NCI-H2196 (cell line): ENCODE results near the gene NMNAT2.
A peak's percentile ranks its signal among the peaks of the same experiment; 100 is the strongest.
"Not testable (repeated sequence)": the region's sequence is repeated elsewhere in the genome, so short reads cannot be mapped to it uniquely, and the experiment has no call there.

ENCODE experiments used
- DNase-seq: peaks from one replicate; lab custom pipeline; 2025; ENCODE audit not compliant: unreplicated experiment; lab: John Stamatoyannopoulos, UW

The NMNAT2 gene

DNA sequence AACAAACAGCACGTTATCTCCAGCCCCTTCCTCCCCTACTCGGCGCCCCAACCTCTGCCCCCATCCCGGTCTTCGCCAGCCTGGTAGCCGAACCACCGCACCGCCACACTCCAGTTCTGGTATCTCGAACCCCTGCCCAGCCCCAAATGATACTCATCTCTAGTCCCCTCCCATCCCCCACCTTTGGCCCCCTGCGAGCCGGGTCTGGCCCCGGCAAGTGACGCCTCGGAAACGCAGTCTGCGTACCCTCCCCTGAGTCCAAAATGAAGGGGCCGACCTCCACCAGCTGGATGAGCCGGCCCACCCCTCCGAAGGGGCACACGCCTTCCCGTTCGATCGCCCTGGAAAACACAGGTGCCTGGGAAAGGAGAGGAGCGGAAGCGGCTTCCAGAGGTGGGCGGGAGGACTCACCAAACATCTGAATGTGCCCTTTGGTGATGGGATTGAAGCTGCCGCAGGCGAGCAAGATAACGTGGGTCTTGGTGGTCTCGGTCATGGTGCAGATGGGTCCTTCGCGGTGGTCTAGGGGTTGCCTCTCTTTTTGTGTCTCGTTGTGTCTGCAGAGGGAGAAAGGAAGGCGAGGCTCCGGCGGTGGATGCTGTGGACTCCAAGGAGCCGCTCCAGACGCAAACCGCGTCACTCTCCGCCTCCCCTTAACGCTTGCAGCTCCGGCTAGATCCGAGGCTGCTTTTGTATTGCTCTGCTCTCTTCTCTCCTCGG is at the start of gene NMNAT2:
Gene NMNAT2 (minus strand): TSS at position 609 of the 720 bp plus-strand sequence. CDS start 113 bp downstream, at position 496.
- peak; percentile 11 for DNase-seq

DNA sequence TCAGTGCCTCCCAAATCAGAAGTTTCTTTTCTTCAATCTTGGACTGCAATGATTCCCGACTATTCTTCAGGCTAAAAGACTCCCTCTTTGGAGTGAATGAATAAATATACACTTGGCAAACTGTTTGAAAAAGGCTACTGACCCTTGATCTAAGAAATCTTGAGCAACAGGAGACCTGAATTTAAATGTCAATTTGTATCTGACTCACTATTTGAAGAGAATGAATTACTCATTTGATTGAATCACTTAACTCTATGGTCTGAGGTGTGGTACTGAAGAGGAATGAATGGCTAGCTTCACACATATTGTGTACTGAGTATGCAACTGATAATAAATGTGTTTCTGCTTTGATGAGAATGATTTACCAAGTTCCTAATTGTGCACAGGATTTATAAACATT is 49.5 kb upstream of the NMNAT2 start:
- no peak for DNase-seq

DNA sequence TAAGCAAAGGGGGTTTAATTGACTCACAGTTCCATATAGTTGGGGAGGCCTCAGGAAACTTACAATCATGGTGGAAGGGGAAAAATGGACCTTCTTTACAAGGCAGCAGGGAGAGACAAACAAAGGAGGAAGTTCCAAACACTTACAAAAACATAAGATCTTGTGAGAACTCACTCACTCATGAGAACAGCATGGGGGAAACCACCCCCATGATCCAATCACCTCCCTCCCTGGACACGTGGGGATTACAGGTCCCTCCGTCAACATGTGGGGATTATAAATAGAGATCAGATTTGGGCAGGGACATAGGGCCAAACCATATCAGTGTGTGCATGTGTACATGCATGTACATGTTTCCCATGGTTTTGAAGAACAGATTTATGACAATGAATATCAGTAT is 48.6 kb upstream of the NMNAT2 start:
- no peak for DNase-seq

DNA sequence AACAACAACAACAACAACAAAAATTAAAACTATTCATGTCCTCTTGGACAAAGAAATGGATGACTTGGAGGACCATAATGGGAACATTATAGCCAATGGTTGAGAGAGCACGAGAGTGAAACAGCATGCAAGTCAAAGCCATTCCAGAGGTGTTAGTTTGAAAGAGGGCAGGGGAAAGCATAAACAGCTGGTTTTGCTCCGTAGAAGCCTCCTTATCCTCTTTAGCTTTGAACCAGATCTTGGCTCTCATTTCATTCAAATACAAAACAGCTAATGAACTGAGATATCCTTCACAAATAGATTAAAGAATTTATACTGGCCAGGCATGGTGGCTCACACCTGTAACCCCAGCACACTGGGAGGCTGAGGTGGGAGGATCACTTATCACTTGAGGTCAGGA is 45.4 kb upstream of the NMNAT2 start:
- no peak for DNase-seq

DNA sequence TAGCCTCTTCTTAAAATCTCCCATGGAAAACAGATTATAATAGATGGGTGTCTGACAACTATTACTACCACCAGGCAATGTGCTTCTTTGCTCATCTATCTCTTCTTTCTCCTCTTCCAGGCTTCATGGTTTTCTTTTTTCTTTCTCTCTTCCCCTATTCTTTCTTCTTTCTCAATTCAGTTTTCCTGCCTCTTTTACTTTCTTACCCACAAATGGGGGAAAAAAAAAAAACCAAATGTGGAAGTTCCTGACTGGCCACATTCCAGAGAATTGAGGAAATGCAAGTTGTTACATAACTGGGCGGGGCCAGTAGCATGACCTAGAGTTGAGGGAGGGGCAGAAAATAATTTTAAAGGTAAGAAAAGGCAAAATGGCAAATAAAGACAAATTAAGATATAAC is 43.2 kb upstream of the NMNAT2 start:
- DNase-seq: no peak

DNA sequence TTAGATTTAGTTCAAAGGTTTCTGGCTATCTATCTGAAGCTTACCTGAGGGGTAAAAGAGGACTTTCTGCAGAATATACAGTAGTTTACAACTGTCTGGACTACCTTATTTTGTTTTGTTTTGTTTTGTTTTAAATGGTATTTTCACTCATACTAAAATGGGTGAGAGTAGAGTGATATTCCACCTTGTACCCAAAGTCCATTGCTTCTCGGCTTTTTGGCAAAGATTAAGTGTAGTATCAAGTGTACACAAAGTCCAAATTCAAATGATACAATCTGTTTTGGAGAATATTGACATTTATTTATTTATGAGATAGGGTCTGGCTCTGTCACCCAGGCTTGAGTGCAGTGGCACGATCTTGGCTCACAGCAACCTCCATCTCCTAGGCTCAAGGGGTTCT is 42.4 kb upstream of the NMNAT2 start:
- DNase-seq: no peak

DNA sequence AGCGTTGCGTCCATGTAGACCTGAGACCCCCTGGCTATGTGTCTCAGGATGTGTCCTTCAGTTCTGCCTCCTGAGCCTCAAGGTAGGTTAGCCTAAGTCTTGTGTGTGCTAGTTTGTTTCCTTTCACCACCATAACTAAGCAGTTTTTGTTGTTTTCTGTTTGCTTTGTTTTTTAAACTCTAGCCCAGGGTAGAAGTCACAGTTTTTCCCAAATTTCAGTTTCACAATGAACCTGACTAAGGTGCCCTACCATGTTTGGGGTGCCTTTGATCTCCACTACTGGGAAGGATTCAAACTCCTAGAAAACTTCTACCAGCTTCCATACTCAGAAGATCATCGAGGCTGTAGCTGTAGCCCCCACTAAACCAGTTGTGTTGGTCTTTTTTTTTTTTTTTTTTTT is 39.3 kb upstream of the NMNAT2 start:
- no peak for DNase-seq

DNA sequence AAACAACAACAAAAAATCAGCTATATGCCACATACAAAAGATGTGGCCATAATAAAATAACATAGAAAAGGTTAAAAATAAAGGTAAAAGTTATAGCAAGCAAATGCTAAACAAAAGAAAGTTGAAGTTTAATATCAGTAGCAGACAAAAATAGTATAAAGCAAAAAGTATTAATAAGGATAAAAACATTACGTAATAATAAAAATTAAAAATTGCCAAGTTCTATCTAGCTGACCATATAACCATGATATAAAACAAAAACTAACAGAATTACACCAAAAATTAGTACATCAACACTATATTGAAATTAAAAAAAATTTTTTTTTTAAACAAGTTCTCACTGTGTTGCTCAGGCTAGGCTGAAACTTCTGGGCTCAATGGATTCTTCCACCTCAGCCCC is 38.6 kb upstream of the NMNAT2 start:
- DNase-seq: no peak

DNA sequence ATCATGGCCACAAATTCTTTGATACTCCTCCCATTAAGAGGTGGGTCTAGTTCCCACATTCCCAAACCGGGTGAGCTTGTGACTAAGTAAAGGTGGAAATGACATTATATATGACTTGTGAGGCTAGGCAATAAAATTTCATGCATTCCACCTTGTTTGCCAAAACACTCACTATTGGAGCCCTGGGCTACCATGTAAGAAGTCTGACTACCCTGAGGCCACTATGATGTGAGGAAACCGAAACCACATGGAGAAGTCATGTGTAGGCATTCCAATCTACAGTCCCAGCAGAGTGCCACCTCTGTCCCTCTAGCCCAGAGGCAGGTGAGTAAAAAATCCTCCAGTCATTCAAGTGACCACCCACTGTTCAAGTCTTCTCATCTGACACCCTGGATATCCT is 36.2 kb upstream of the NMNAT2 start:
- no peak for DNase-seq

DNA sequence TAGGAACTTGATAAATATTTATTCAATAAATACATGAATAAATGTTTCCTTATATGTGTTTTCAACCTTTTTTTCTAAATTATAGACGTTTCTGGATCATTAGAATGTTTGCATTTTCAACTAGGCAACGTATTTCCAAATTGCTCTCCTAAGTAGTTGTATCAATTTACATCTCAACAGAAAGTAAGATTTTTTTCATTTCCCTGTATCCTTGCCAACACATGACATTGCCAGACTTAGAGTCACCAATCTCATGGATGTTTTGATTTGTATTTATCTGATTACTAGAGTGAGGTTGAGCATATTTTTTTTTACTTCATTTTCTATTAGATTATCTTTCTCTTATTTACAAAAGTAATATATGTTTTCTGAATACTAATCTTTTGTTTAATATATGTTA is 31.9 kb upstream of the NMNAT2 start:
- peak; percentile 34 for DNase-seq

DNA sequence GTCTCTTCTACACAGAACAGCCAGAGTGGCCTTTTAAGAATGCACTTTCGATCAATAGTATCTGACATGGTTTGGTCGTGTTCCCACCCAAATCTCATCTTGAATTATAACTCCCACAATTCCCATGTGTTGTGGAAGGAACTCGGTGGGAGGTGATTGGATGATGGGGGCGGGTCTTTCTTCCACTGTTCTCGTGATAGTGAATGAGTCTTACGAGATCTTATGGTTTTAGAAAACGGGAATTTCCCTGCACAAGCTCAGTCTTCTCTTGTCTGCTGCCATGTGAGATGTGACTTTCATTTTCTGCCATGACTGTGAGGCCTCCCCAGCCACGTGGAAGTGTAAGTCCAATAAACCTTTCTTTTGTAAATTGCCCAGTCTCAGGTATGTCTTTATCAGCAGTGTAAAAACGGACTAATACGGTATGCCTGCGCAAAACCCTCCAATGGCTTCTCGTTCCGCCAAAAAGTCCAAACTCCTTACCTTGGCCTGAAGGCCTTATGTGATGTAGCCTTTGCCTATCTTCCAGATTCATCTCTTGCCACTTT is 31.1 kb upstream of the NMNAT2 start:
- DNase-seq: no peak

DNA sequence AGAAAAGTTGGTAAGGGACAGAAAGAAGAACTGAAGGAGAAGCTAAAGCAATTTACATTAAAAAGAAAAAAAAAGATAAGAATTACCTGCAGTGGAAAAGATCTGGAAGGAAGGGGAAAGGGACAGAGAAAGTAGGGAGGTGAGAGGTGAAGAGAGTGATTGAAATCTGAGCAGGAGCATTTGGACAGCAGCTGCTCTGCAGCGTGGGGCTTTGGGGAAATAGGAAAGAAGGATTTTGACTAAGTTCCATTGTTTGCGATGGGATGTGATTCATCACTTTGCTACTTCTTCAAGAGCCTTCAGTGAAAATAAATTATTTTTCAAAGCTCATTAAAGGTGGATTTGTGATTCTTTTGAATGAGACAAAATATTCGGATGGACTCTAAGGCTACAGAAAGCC is 26.1 kb upstream of the NMNAT2 start:
- no peak for DNase-seq

DNA sequence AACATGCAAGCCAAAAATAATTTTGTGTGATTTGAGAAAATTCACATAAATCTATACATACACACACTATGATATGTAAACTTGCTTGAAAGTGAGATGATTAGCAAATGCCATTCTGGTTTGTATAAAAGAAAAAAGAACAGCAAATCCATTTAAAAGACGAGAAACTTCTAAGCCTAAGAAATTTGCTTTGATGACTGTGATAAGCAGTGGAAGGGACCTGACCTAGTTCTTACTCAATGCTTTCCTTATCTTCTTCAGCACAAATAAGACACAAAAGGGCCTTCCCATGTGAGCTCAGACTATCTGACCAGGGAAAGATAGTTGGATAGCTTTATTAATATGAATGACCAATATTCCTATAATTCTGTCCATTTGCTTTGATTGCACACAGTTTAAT is 25.3 kb upstream of the NMNAT2 start:
- no peak for DNase-seq

DNA sequence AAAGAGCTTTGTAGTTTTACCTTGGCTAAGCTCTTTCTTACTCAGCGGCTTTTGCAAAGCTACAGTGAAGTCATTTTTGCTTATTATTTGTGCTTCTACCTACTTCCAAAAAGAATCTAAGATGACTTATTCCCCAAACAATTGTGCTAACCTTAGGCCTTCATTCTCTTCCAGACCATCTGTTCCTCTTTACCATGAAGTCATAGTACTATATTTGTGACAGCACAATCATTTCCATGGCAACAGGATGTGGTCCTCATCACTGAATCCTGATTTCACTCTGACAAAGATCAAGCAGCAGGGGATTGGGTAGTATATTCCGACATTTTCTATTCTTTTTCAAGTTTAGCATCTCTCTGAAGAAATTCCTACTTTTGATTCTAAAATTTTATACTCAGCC is 24.8 kb upstream of the NMNAT2 start:
- no peak for DNase-seq

DNA sequence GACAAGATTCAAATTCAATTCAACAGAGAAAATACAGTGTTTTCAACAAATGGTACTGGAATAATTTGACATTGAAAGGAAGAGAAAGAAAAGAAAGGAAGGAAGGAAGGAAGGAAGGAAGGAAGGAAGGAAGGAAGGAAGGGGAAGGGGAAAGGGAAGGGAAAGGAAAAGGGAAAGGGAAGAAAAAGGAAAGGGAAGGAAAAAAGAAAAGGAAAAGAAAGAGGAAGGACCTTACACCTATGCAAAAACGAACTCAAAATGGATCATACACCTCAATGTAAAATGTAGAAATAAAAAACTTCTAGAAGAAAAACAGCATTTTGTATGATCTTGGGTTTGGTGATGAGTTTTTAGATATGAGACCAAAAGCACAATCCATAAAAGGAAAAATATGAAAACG is 19.9 kb upstream of the NMNAT2 start:
- DNase-seq: no peak

DNA sequence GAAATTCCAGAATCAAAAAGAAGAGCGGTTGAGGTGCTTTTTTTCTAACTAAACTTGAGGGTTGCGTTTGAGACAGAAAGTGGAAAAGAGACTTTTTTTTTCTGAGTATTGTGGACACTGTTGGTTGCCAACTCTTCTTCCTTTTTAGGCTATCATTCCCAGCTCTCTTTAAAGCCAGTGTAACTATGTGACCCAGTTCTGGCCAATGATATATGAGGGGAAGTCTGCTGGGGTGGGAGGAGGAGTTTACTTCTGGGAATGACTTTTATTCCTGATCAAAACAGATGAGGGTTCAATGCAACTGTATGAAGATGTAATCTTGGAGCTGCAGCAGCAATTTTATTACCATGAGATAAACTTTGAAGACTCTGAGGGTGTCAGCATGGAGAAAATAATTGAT is 17.3 kb upstream of the NMNAT2 start:
- DNase-seq: no peak

DNA sequence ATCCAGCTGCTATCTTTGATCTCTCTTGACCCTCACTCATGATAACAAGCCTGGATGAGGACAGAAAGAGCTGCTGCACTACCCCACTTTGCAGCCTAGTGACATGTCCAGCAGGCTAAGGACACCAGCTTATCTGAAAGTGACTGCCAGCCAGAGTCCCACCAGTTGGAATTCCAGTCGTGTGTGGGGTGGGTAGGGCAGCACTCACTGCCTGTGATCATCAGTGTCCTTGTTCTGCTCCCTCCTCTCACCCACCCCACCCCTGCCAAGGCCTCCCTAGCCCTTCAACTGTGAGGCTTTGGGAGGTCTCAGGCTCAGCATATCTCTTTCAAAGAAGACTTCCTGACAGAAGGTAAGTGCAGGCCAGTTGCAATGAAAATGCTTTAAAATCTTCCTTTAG is 15.5 kb upstream of the NMNAT2 start:
- no peak for DNase-seq

DNA sequence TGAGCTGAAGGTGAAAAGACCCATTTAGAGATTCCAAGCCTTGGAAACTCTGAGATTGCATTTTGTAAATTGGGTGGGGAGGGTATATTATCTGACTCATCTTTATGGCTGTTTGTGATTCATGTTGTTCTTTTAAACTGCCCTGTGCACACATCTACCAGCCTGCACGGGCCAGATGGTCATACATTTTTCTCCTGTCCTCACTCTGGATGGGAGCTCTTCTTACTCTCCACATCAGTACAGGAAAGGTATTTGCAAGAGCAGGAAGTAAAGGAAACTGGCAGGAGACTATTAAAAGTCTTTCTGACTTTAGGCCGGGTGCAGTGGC is 14.3 kb upstream of the NMNAT2 start:
- no peak for DNase-seq

DNA sequence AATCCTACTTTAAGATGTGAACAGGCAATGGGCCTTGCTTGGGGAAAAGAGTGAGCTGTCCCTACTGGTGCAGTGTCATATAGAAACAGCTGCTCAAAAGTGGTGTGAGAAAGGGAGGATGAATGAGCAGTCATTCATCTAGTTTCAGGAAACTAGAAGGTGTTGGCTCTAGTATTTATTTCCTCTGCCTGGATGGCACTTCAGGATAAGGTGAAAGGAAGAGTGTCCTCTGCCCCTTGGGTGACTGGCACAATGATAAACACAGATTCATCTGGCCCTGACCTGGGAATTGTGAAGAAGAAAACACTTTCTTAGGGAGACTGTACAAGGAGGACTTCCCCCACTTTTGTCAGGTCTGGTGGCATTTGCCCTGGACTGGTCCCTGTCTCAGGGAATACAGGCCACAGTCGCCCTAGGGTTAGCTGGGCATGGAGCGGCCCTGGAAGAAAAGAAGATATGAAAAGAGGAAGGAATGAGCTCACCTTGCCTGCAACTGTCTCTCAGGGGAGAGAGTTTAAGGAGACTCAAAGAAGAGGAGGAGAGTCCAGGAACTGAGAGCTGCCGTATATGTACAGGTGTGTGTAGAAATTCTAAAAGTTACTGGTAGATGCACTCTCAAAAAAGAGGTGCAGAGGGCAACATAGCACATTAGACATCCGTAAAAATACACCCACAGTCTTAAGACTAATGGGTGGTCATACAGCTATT is 13.8 kb upstream of the NMNAT2 start:
- no peak for DNase-seq

DNA sequence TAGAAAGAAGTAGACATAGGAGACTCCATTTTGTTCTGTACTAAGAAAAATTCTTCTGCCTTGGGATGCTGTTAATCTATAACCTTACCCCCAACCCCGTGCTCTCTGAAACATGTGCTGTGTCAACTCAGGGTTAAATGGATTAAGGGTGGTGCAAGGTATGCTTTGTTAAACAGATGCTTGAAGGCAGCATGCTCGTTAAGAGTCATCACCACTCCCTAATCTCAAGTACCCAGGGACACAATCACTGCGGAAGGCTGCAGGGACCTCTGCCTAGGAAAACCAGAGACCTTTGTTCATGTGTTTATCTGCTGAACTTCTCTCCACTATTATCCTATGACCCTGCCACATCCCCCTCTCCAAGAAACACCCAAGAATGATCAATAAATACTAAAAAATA is 9.4 kb upstream of the NMNAT2 start:
- not testable (repeated sequence) for DNase-seq

DNA sequence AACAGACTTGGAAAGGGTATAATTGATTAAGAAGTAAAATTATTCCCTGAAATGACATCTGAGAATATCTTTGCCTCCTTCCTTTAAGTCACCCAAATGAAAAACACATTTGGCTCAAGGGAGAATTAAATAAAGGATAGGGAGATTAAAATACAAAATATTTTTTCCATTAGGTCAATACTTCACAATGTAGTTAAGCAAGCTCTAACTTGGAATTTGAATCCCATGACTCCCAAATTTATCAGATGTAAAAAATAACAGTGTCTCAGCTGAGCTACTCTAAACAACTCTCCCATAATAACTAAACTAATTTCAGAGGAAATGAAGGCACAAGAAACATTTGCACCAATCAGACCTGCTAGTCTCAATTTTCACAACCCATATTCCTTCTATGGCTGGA is 6.5 kb upstream of the NMNAT2 start:
- DNase-seq: no peak

DNA sequence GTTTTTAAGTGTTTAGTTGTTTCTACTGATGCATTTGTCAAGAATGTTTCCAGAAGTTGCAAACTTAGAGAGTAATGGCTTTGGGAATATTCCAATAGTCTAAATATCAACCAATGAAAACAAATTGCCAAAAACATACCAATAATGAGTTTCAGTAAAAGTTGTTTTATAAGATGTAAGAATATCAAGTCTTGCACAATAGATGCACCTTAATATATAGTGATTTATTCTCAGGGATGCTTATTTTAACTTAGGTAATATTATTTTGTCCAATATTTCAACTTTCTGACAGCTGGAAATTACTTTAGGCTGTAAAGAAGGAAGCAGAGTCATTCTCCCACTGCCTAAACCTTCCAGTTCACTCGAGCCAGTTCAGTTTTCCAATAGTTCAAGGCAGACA is 5.4 kb upstream of the NMNAT2 start:
- DNase-seq: no peak

DNA sequence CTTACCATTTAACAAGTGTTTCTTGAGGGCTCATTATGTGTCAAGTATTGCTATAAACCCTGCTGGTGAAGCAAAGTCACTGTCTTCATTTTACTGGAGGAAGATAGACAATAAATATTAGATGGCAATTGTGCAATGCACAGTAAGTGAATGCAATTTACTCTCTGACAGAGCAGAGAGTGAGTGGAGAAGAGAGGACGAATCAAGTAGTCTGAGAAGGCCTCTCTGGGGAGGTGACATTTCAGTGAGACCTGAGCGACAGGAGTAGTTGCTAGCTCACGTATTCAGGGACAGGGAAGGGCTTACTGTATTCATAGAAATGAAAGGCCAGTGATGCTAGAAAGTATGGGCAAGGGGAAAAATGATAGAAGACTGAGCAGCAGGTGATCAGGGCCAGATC is 1.2 kb upstream of the NMNAT2 start:
- no peak for DNase-seq
